K562 (cell line): ENCODE data around the gene DEDD. TPM values are rescaled to one million over a fixed set of nuclear protein-coding genes. Genes with fewer than 3 reads are reported as not detected.
A peak's percentile ranks its signal among the peaks of the same experiment; 100 is the strongest.

Experiments
- ATF1 ChIP-seq, 2 experiments: fragments of 450-650 bp in 1 of 2; IDR thresholded peaks; 2 replicates each; pipeline ENCODE4 v1.6.1; 2016; ENCODE audit warnings: missing compliant biosample characterization in 1 of 2, missing genetic modification characterization in 1 of 2
- EHMT2 ChIP-seq: fragments of 450-650 bp; IDR thresholded peaks from 2 replicates; pipeline ENCODE4 v1.6.1; 2018; ENCODE audit warnings: antibody characterized with exemption
- ELF4 ChIP-seq: fragments of 450-650 bp; formaldehyde crosslinking; IDR thresholded peaks from 2 replicates; pipeline ENCODE4 v1.4.0; 2022; ENCODE audit warnings: missing genetic modification characterization
- FOXJ2 ChIP-seq: fragments of 200-800 bp; sonication (Bioruptor generic); IDR thresholded peaks from 2 replicates; pipeline ENCODE4 v1.6.1; 2016; ENCODE audit warnings: missing genetic modification characterization, missing compliant biosample characterization
- FOXP1 ChIP-seq: sonication (generic); formaldehyde crosslinking; IDR thresholded peaks from 2 replicates; pipeline ENCODE4 v1.8.0; 2022; ENCODE audit warnings: mild to moderate bottlenecking, missing genetic modification reagents
- GATA2 ChIP-seq: sonication (generic); formaldehyde crosslinking; IDR thresholded peaks from 2 replicates; pipeline ENCODE4 v1.4.0; 2020; ENCODE audit warnings: mild to moderate bottlenecking, missing genetic modification reagents
- HEY1 ChIP-seq: fragments of 250-450 bp; sonication (Bioruptor Pico); IDR thresholded peaks from 2 replicates; pipeline ENCODE4 v1.5.0; 2020; ENCODE audit warnings: mild to moderate bottlenecking, moderate library complexity, borderline replicate concordance
- HNRNPH1 ChIP-seq: fragments of 200-400 bp; formaldehyde crosslinking; optimal IDR thresholded peaks from 2 replicates; pipeline ENCODE3; 2017; ENCODE audit warnings: low read depth, mild to moderate bottlenecking, low read length, moderate library complexity
- HNRNPUL1 ChIP-seq: fragments of 200-400 bp; formaldehyde crosslinking; IDR thresholded peaks from 2 replicates; pipeline ENCODE4 v1.6.1; 2017; ENCODE audit warnings: low read length
- ILF3 ChIP-seq: fragments of 450-650 bp; IDR thresholded peaks from 2 replicates; pipeline ENCODE4 v1.6.1; 2018; ENCODE audit warnings: antibody characterized with exemption, mild to moderate bottlenecking, moderate library complexity, borderline replicate concordance
- MED1 ChIP-seq: sonication (generic); formaldehyde crosslinking; IDR thresholded peaks from 2 replicates; pipeline ENCODE4 v1.8.1; 2023; ENCODE audit warnings: missing genetic modification reagents, borderline replicate concordance
- NEUROD1 ChIP-seq: fragments of 150-350 bp; IDR thresholded peaks from 2 replicates; pipeline ENCODE4 v1.6.1; 2014; ENCODE audit warnings: borderline replicate concordance, low read length, low read depth; ENCODE audit not compliant: partially characterized antibody
- NR4A1 ChIP-seq, 2 experiments: fragments of 250-450 bp in 1 of 2; fragments of 450-650 bp in 1 of 2; sonication (Bioruptor Pico) in 1 of 2; IDR thresholded peaks; 2 replicates each; pipeline versions ENCODE4 v1.4.0 to v1.6.1; 2016 to 2020; ENCODE audit warnings: mild to moderate bottlenecking in 2 of 2, missing compliant biosample characterization in 1 of 2, missing genetic modification characterization in 1 of 2, moderate library complexity in 1 of 2
- SAP30 ChIP-seq: fragments of 200-600 bp; sonication (generic); IDR thresholded peaks from 2 replicates; pipeline ENCODE4 v1.6.1; 2012; ENCODE audit warnings: borderline replicate concordance, low read depth, mild to moderate bottlenecking, moderate library complexity, low read length, control low read depth, inconsistent platforms; ENCODE audit not compliant: insufficient read depth, poor library complexity, severe bottlenecking
- SIN3A ChIP-seq, 2 experiments: fragments of 150-350 bp in 1 of 2; IDR thresholded peaks; 2 replicates each; pipeline ENCODE4 v1.6.1; 2011 to 2016; ENCODE audit warnings: borderline replicate concordance in 2 of 2, low read depth in 2 of 2, low read length in 2 of 2, mild to moderate bottlenecking in 2 of 2, moderate library complexity in 2 of 2; ENCODE audit not compliant: control insufficient read depth in 1 of 2
- SMAD2 ChIP-seq: fragments of 150-350 bp; IDR thresholded peaks from 2 replicates; pipeline ENCODE4 v1.6.1; 2014; ENCODE audit warnings: low read depth, mild to moderate bottlenecking, low read length
- TAF15 ChIP-seq: fragments of 200-400 bp; formaldehyde crosslinking; IDR thresholded peaks from 2 replicates; pipeline ENCODE4 v1.6.1; 2017; ENCODE audit warnings: mild to moderate bottlenecking, low read depth, low read length, moderate library complexity
- TCF7 ChIP-seq: sonication (generic); IDR thresholded peaks from 2 replicates; pipeline ENCODE4 v1.6.1; 2016; ENCODE audit warnings: antibody characterized with exemption, borderline replicate concordance
- XRCC5 ChIP-seq: fragments of 200-400 bp; formaldehyde crosslinking; IDR thresholded peaks from 2 replicates; pipeline ENCODE4 v1.6.1; 2017; ENCODE audit warnings: low read depth, mild to moderate bottlenecking, low read length
- ZFX ChIP-seq: sonication (generic); formaldehyde crosslinking; IDR thresholded peaks from 2 replicates; pipeline ENCODE4 v1.8.0; 2022; ENCODE audit warnings: mild to moderate bottlenecking, missing genetic modification reagents, moderate library complexity
- ZKSCAN1 ChIP-seq: fragments of 150-350 bp; IDR thresholded peaks from 2 replicates; pipeline ENCODE4 v1.6.1; 2016; ENCODE audit warnings: low read depth, low read length
- ZKSCAN3 ChIP-seq: fragments of 250-450 bp; sonication (Bioruptor Pico); IDR thresholded peaks from 2 replicates; pipeline ENCODE4 v1.4.0; 2020
- ZNF175 ChIP-seq: fragments of 200-800 bp; sonication (Bioruptor generic); IDR thresholded peaks from 2 replicates; pipeline ENCODE4 v1.6.1; 2016; ENCODE audit warnings: low read depth, mild to moderate bottlenecking, missing genetic modification characterization, missing compliant biosample characterization
- ZNF444 ChIP-seq: fragments of 250-450 bp; sonication (Bioruptor Pico); IDR thresholded peaks from 2 replicates; pipeline ENCODE4 v1.4.0; 2020; ENCODE audit warnings: mild to moderate bottlenecking, moderate library complexity
- ZSCAN29 ChIP-seq: fragments of 450-650 bp; IDR thresholded peaks from 2 replicates; pipeline ENCODE4 v1.6.1; 2017
- polyA plus RNA-seq, 8 experiments: library from polyadenylated mRNA; depleted of rRNA in 4 of 8; stranded (reverse) in 5 of 8; unstranded in 3 of 8; fragments of >200 nt; fragmentation: Nextera tagmentation in 2 of 8; fragmentation: Illumina TruSeq in 1 of 8; extraction: Ambion mirVana in 2 of 8; extraction: Trizol in 1 of 8; gene quantifications; 2 replicates each; pipeline versions ENCODE4 v1.2.1 to v1.2.3, GENCODE V29; 2011 to 2014; ENCODE audit warnings: inconsistent platforms in 1 of 8, missing spikeins in 1 of 8
- total RNA-seq, 7 experiments: library from RNA; depleted of rRNA in 6 of 7; stranded (reverse); fragments of >200 nt in 6 of 7; fragmentation: Illumina TruSeq in 2 of 7; extraction: Trizol in 2 of 7; gene quantifications; 2 replicates each; pipeline versions ENCODE4 v1.2.1 to v1.2.3, GENCODE V29; 2011 to 2021; ENCODE audit warnings: low replicate concordance in 1 of 7
- TF ChIP-seq, protein P1 (sequence below): sonication (generic); formaldehyde crosslinking; IDR thresholded peaks from 2 replicates; pipeline ENCODE4 v1.8.1; 2022; ENCODE audit warnings: missing genetic modification reagents
- TF ChIP-seq, protein P2 (sequence below): fragments of 450-650 bp; formaldehyde crosslinking; IDR thresholded peaks from 2 replicates; pipeline ENCODE4 v1.4.0; 2020; ENCODE audit warnings: mild to moderate bottlenecking, mixed read lengths

The DEDD gene
- total and polyA plus RNA-seq, 9 of the 15 experiments (the other 6 are each of a cell fraction or from before 2014, with no cell fraction given), result 11.6 to 41.0 (median 16.8) TPM

DNA sequence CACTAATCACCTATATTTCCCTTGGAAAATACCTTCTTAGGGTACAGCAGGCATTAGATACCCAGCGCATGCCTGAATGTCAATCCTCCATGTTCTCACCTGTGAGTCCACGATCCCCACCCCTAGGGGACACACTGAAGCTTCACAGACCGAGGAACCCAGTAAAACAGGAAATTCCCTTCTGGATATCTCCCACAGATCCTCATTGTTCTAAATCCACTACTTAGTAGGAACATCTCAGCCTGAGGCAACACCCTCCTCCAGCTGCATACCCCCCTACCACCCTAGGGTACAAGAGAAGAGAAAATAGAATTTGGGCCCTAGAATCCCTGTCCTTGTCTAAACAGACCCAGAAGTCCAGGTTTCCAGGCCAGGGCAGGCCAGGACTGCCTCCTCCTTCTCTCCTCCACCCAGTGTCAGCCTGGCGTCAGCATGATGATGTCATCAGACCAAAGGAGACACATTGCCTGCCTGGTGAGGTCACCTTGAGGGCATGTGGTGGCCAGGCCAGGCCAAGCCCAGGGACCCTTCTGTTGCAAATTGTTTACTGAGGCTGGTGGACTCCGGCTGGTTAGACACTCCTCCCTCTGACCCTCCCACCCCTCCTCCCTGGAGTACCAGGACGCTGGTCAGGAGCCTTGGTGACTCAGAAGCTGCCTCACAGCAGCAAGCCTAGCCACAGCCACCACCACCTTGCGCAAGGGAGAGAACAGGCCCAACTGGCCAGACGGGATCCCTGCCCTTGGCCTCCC is 49.3 kb downstream of the DEDD start (continued):
- TF ChIP-seq SIN3A (IDR thresholded peaks at IDR 0.05; ENCODE audit: borderline replicate concordance in 2 of 2, control insufficient read depth in 1 of 2, low read depth in 2 of 2, low read length in 2 of 2) (no peak), ZNF444 (CRISPR knock-in tag) (no peak), ELF4 (CRISPR knock-in tag) (no peak), TCF7 (no peak), ATF1 (CRISPR knock-in tag; IDR thresholded peaks at IDR 0.05) (peak; percentile 37; the same call in 1 of the 2 replicates), ATF1 (tag; IDR thresholded peaks at IDR 0.05) (peak; percentile 90), ZNF175 (CRISPR knock-in tag) (0 out of 2 replicates have a peak, but pooled peaks have one; percentile 15), XRCC5 (no peak), HNRNPH1 (no peak), NEUROD1 (no peak), SAP30 (no peak), NR4A1 (CRISPR knock-in tag; IDR thresholded peaks at IDR 0.05) (no peak), NR4A1 (tag; IDR thresholded peaks at IDR 0.05) (no peak), MED1 (no peak), GATA2 (CRISPR knock-in tag) (no peak), EHMT2 (peak; percentile 38; the same call in 1 of the 2 replicates), ZKSCAN1 (0 out of 2 replicates have a peak, but pooled peaks have one; percentile 22), SMAD2 (no peak), TAF15 (no peak), HNRNPUL1 (no peak), FOXJ2 (no peak), ZKSCAN3 (CRISPR knock-in tag) (no peak), FOXP1 (CRISPR knock-in tag) (no peak), ILF3 (no peak), HEY1 (CRISPR knock-in tag) (no peak), ZSCAN29 (no peak), ZFX (CRISPR knock-in tag) (peak; percentile 66)
- TF ChIP-seq, protein P1, sequence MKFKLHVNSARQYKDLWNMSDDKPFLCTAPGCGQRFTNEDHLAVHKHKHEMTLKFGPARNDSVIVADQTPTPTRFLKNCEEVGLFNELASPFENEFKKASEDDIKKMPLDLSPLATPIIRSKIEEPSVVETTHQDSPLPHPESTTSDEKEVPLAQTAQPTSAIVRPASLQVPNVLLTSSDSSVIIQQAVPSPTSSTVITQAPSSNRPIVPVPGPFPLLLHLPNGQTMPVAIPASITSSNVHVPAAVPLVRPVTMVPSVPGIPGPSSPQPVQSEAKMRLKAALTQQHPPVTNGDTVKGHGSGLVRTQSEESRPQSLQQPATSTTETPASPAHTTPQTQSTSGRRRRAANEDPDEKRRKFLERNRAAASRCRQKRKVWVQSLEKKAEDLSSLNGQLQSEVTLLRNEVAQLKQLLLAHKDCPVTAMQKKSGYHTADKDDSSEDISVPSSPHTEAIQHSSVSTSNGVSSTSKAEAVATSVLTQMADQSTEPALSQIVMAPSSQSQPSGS (CRISPR knock-in tag), result peak; percentile 88
- TF ChIP-seq, protein P2, sequence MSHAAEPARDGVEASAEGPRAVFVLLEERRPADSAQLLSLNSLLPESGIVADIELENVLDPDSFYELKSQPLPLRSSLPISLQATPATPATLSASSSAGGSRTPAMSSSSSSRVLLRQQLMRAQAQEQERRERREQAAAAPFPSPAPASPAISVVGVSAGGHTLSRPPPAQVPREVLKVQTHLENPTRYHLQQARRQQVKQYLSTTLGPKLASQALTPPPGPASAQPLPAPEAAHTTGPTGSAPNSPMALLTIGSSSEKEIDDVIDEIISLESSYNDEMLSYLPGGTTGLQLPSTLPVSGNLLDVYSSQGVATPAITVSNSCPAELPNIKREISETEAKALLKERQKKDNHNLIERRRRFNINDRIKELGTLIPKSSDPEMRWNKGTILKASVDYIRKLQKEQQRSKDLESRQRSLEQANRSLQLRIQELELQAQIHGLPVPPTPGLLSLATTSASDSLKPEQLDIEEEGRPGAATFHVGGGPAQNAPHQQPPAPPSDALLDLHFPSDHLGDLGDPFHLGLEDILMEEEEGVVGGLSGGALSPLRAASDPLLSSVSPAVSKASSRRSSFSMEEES, result no peak
